CD8-positive, alpha-beta memory T cell (primary cell): ENCODE measurements around the gene HOXD12. TPM values are rescaled to one million over a fixed set of nuclear protein-coding genes. Genes with fewer than 3 reads are reported as not detected.
A peak's percentile ranks its signal among the peaks of the same experiment; 100 is the strongest.

Experiments
- CTCF ChIA-PET: fragments of 350-600 bp; sonication (Branson Sonifier 250); formaldehyde crosslinking; loops from one replicate; lab custom pipeline; 2021; ENCODE audit warnings: antibody characterized with exemption; lab: Charles Lee
- POLR2A ChIA-PET: fragments of 350-600 bp; sonication (Branson Sonifier 250); formaldehyde crosslinking; loops from one replicate; lab custom pipeline; 2021; ENCODE audit warnings: antibody characterized with exemption; lab: Charles Lee
- DNase-seq, 5 donors: peaks; one replicate each; pipeline versions ENCODE4 v3.0.0 to v3.0.0-alpha.2; 2020 to 2022; ENCODE audit warnings: mixed read lengths in 1 of 5
- H3K27ac ChIP-seq: one replicate; pipeline ENCODE4 v1.7.0; 2013; ENCODE audit warnings: low read depth, mild to moderate bottlenecking, low read length, moderate library complexity
- H3K27me3 ChIP-seq: 2 replicates; pipeline ENCODE4 v1.7.0; 2013; ENCODE audit warnings: low read length, mild to moderate bottlenecking; ENCODE audit not compliant: insufficient read depth, poor library complexity, severe bottlenecking
- H3K36me3 ChIP-seq: 2 replicates; pipeline ENCODE4 v1.7.0; 2013; ENCODE audit warnings: mild to moderate bottlenecking, low read length, moderate library complexity; ENCODE audit not compliant: insufficient read depth
- H3K4me1 ChIP-seq: 2 replicates; pipeline ENCODE4 v1.7.0; 2013; ENCODE audit warnings: mild to moderate bottlenecking, low read length, moderate library complexity; ENCODE audit not compliant: insufficient read depth
- H3K4me3 ChIP-seq: 2 replicates; pipeline ENCODE4 v1.7.0; 2013; ENCODE audit warnings: mild to moderate bottlenecking, low read length
- H3K9me3 ChIP-seq: 2 replicates; pipeline ENCODE4 v1.7.0; 2013; ENCODE audit warnings: mild to moderate bottlenecking, low read length
- H3K27ac Mint-ChIP-seq, 8 donors: one replicate each; pipeline ENCODE4 v1.8.0; 2020 to 2021; ENCODE audit warnings: mixed read lengths in 8 of 8, mild to moderate bottlenecking in 6 of 8, inconsistent platforms in 3 of 8, moderate library complexity in 3 of 8
- H3K27me3 Mint-ChIP-seq, 2 donors: one replicate each; pipeline ENCODE4 v1.8.0; 2020 to 2021; ENCODE audit warnings: mixed read lengths in 2 of 2, mild to moderate bottlenecking in 1 of 2, moderate library complexity in 1 of 2
- H3K36me3 Mint-ChIP-seq, 3 donors: one replicate each; pipeline ENCODE4 v1.8.0; 2020 to 2021; ENCODE audit warnings: mixed read lengths in 3 of 3, inconsistent platforms in 1 of 3, mild to moderate bottlenecking in 1 of 3
- H3K4me1 Mint-ChIP-seq, 3 donors: one replicate each; pipeline ENCODE4 v1.8.0; 2020 to 2021; ENCODE audit warnings: mixed read lengths in 3 of 3, inconsistent platforms in 1 of 3, mild to moderate bottlenecking in 1 of 3
- H3K4me3 Mint-ChIP-seq, 7 donors: one replicate each; pipeline ENCODE4 v1.8.0; 2020 to 2021; ENCODE audit warnings: mixed read lengths in 7 of 7, mild to moderate bottlenecking in 6 of 7, moderate library complexity in 4 of 7, inconsistent platforms in 2 of 7
- H3K9me3 Mint-ChIP-seq, 5 donors: one replicate each; pipeline ENCODE4 v1.8.0; 2020 to 2022; ENCODE audit warnings: mixed read lengths in 5 of 5, mild to moderate bottlenecking in 3 of 5, moderate library complexity in 2 of 5, inconsistent platforms in 1 of 5
- polyA plus RNA-seq: library from polyadenylated mRNA; unstranded; fragments of 300-500 nt; fragmentation: Illumina TruSeq; gene quantifications from one replicate; pipeline ENCODE4 v1.2.3, GENCODE V29; 2021
- total RNA-seq, 2 experiments: library from RNA; stranded (reverse); gene quantifications; one replicate each; pipeline ENCODE4 v1.2.3, GENCODE V29; 2021

The HOXD12 gene
- total and polyA plus RNA-seq, 3 experiments from 2014 or later, result not detected

DNA sequence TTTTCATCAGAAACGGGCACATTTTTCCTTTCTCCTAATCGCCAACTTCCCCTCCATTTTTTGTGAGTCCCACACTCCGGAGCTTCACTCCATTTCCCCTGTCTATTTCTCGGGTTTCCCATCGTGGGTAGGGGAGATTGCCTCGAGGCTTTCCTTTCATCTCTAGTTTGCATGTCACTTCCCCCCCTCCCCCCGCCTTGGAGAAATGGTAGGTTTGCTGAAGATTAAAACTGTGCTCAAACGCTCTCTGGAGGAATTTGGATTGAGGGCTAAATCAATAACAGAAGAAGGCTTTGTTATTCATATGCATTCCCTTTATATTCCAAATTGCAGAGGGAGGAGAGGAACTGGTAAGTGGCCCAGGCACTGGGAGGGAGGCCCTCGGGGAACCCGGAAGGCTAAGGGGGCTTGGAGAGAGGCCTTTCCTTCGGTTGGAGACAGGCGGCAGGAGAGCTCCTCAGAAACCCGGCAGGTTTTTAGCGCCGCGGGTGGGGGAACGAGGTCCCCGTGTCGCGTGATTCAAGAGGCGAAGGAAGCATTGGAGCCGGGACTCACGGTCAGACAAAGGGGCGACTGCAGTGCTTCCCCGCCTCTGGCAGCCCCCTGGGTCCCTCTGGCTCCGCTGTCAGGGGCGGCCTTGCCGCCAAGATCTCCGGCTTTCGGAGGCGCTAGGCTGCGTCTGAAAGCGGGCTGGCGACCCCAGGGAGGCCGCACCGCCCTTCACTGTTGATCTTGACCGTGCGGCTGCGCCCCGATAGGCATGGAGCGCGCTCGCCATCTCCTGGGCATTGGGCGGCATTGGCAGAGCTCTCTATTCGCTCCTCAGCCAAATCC, 2.4 kb upstream of the HOXD12 start:
- Mint-ChIP-seq H3K27ac (peak overlapping the region in 4 of 8 donors; percentile 32 to 54 (median 46)), H3K27me3 (peaks cover 85 to 86% of the 10 kb centered on the region in 2 donors), H3K9me3 (peaks cover 8 to 25% (median 13%) of the 10 kb centered on the region in 5 donors), H3K36me3 (peaks cover 0 to 2% (median 0%) of the 10 kb centered on the region in 3 donors), H3K4me3 (peak overlapping the region; percentile 63 to 94 (median 81)), H3K4me1 (peaks cover 23 to 34% (median 33%) of the 10 kb centered on the region in 3 donors)
- DNase-seq, result peak; percentile 40 to 62 (median 48)
- no peak overlapping the region for H3K27ac ChIP-seq
- H3K4me3 ChIP-seq, result peak overlapping the region; percentile 41
- CTCF ChIA-PET, result interaction anchor here (0.7 to 2.6 kb wide), 12 partner anchors 9 to 846 kb away, joined by 3 to 36 read pairs (median 4); partner anchors contain the start of gene LNPK
- peaks cover 18% of the 10 kb centered on the region for H3K4me1 ChIP-seq
- POLR2A ChIA-PET, result no interaction called here
- peaks cover 84% of the 10 kb centered on the region for H3K27me3 ChIP-seq
- H3K9me3 ChIP-seq, result peaks cover 4% of the 10 kb centered on the region
- H3K36me3 ChIP-seq, result no peaks in the 10 kb centered on the region

GRCh38 chr2:176097820-176098365, 1.7 kb upstream of the HOXD12 start:
- H3K27ac Mint-ChIP-seq, result peak overlapping the region in 3 of 8 donors; percentile 32 to 54 (median 51)
- CTCF ChIA-PET, result interaction anchor here (0.7 to 2.6 kb wide), 11 partner anchors 9 to 847 kb away, joined by 3 to 36 read pairs (median 4); partner anchors contain the start of gene LNPK
- peak overlapping the region; percentile 63 to 94 (median 81) for H3K4me3 Mint-ChIP-seq

GRCh38 chr2:176098366-176099158, 1.0 kb upstream of the HOXD12 start:
- no peak overlapping the region for H3K4me3 ChIP-seq
- CTCF ChIA-PET, result interaction anchor here (1.1 to 2.6 kb wide), 8 partner anchors 10 to 683 kb away, joined by 3 to 36 read pairs (median 4); no protein-coding TSS in a partner anchor
- peaks cover 90% of the 10 kb centered on the region for H3K27me3 ChIP-seq

More at GRCh38 chr2:176097820-176098365, 1.7 kb upstream of the HOXD12 start:
- Histone ChIP-seq H3K4me1 (peaks cover 18% of the 10 kb centered on the region), H3K9me3 (peaks cover 4% of the 10 kb centered on the region), H3K36me3 (no peaks in the 10 kb centered on the region), H3K4me3 (no peak overlapping the region), H3K27ac (no peak overlapping the region), H3K27me3 (peaks cover 90% of the 10 kb centered on the region)
- peaks cover 8 to 25% (median 13%) of the 10 kb centered on the region in 5 donors for H3K9me3 Mint-ChIP-seq
- peaks cover 0 to 2% (median 0%) of the 10 kb centered on the region in 3 donors for H3K36me3 Mint-ChIP-seq
- peaks cover 23 to 34% (median 33%) of the 10 kb centered on the region in 3 donors for H3K4me1 Mint-ChIP-seq
- H3K27me3 Mint-ChIP-seq, result peaks cover 91 to 92% of the 10 kb centered on the region in 2 donors
- POLR2A ChIA-PET, result no interaction called here
- DNase-seq, result no peak

GRCh38 chr2:176099159-176099727, 352 bp upstream of the HOXD12 start:
- peaks cover 16 to 24% (median 22%) of the 10 kb centered on the region in 3 donors for H3K4me1 Mint-ChIP-seq
- Histone ChIP-seq H3K36me3 (no peaks in the 10 kb centered on the region), H3K27me3 (peaks cover 92% of the 10 kb centered on the region), H3K4me1 (peaks cover 18% of the 10 kb centered on the region), H3K27ac (no peak overlapping the region), H3K9me3 (no peaks in the 10 kb centered on the region), H3K4me3 (no peak overlapping the region)
- H3K4me3 Mint-ChIP-seq, result peak overlapping the region in 4 of 7 donors; percentile 5 to 32 (median 23)
- peaks cover 3 to 20% (median 8%) of the 10 kb centered on the region in 5 donors for H3K9me3 Mint-ChIP-seq
- ChIA-PET CTCF (no interaction called here), POLR2A (no interaction called here)
- peak in 1 of 5 donors; percentile 23 for DNase-seq
- H3K36me3 Mint-ChIP-seq, result no peaks in the 10 kb centered on the region
- H3K27me3 Mint-ChIP-seq, result peaks cover 91 to 92% of the 10 kb centered on the region in 2 donors
- H3K27ac Mint-ChIP-seq, result peak overlapping the region in 1 of 8 donors; percentile 60

More at GRCh38 chr2:176098366-176099158, 1.0 kb upstream of the HOXD12 start:
- peak overlapping the region in 6 of 7 donors; percentile 8 to 83 (median 48) for H3K4me3 Mint-ChIP-seq
- H3K9me3 Mint-ChIP-seq, result peaks cover 8 to 25% (median 13%) of the 10 kb centered on the region in 5 donors
- Histone ChIP-seq H3K27ac (no peak overlapping the region), H3K9me3 (peaks cover 4% of the 10 kb centered on the region), H3K4me1 (peaks cover 18% of the 10 kb centered on the region), H3K36me3 (no peaks in the 10 kb centered on the region)
- peaks cover 0 to 2% (median 0%) of the 10 kb centered on the region in 3 donors for H3K36me3 Mint-ChIP-seq
- H3K27ac Mint-ChIP-seq, result peak overlapping the region in 1 of 8 donors; percentile 60
- H3K27me3 Mint-ChIP-seq, result peaks cover 91 to 92% of the 10 kb centered on the region in 2 donors
- POLR2A ChIA-PET, result no interaction called here
- DNase-seq, result no peak
- H3K4me1 Mint-ChIP-seq, result peaks cover 21 to 31% (median 27%) of the 10 kb centered on the region in 3 donors

DNA sequence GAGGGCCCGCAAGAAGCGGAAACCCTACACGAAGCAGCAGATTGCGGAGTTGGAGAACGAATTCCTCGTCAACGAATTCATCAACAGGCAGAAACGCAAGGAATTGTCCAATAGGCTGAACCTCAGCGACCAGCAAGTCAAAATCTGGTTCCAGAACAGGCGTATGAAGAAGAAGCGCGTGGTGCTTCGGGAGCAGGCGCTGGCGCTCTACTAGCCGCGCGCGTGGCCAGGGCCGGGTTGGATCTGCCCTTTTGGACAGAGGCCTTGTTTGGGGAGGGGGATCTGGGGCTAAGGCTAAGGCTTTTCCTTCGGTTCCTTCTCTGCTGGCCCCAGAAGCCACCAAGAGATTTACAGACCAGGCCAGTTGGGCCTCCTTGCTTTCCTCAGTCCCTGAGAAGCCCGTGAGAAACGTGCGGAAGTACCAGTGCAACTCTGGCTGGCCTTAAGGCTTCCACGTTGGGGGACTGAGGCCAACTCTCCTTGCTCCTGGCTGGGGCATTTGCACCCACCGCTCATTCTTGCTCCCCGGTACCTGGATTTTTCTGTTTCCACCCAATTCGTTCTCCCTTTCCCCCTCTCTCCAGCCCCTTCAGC, 1.0 kb downstream of the HOXD12 start:
- H3K36me3 Mint-ChIP-seq, result no peaks in the 10 kb centered on the region
- Histone ChIP-seq H3K4me3 (no peak overlapping the region), H3K4me1 (peaks cover 18% of the 10 kb centered on the region), H3K36me3 (no peaks in the 10 kb centered on the region), H3K27me3 (peaks cover 91% of the 10 kb centered on the region), H3K27ac (no peak overlapping the region), H3K9me3 (no peaks in the 10 kb centered on the region)
- no peak for DNase-seq
- H3K4me1 Mint-ChIP-seq, result peaks cover 18 to 29% (median 24%) of the 10 kb centered on the region in 3 donors
- ChIA-PET POLR2A (no interaction called here), CTCF (no interaction called here)
- peak overlapping the region in 1 of 7 donors; percentile 9 for H3K4me3 Mint-ChIP-seq
- peaks cover 0 to 10% (median 5%) of the 10 kb centered on the region in 5 donors for H3K9me3 Mint-ChIP-seq
- peaks cover 88 to 92% of the 10 kb centered on the region in 2 donors for H3K27me3 Mint-ChIP-seq
- H3K27ac Mint-ChIP-seq, result peak overlapping the region in 1 of 8 donors; percentile 34

DNA sequence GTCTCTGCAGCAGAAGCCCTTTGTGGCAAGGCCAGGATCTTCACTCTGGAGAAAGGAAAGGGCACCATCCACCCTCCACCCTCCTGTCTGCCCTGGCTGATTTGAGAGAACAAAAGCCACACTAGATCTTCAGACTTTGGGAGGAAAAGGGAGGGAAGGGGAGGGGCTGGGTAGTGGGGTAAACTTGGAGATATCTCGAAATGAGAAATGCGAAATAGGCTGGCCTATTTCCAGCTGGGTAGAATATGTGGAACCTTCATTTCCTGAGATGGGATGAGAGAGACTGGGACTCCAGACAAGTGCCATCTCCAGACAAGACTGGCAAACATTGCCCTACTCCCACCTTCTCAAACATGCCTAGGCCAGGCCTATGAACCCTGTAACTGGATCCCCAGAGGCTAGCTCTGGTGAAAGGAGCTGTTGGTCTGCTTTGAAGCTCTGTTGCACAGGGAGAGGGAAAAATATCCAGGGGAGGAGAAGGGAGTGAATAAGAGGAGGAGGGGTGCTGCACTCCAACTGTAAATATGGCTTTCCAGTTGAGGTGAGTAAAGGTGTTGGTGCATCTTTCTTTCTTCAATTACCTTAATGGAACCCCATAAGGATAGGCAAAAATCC, 1.7 kb downstream of the HOXD12 start:
- peaks cover 88 to 92% of the 10 kb centered on the region in 2 donors for H3K27me3 Mint-ChIP-seq
- Histone ChIP-seq H3K27ac (no peak overlapping the region), H3K9me3 (no peaks in the 10 kb centered on the region), H3K27me3 (peaks cover 95% of the 10 kb centered on the region), H3K36me3 (no peaks in the 10 kb centered on the region), H3K4me1 (peaks cover 16% of the 10 kb centered on the region), H3K4me3 (no peak overlapping the region)
- peaks cover 21 to 32% (median 23%) of the 10 kb centered on the region in 3 donors for H3K4me1 Mint-ChIP-seq
- H3K27ac Mint-ChIP-seq, result peak overlapping the region in 1 of 8 donors; percentile 60
- no peak for DNase-seq
- H3K9me3 Mint-ChIP-seq, result peaks cover 0 to 9% (median 4%) of the 10 kb centered on the region in 5 donors
- peak overlapping the region in 1 of 7 donors; percentile 9 for H3K4me3 Mint-ChIP-seq
- ChIA-PET POLR2A (no interaction called here), CTCF (interaction anchor here (1.6 kb wide), 1 partner anchor 20 kb away, joined by 3 read pairs; no protein-coding TSS in a partner anchor)
- H3K36me3 Mint-ChIP-seq, result no peaks in the 10 kb centered on the region
